ENCODE measurements around the gene RPH3AL. TPM values are rescaled to one million over a fixed set of nuclear protein-coding genes. Genes with fewer than 3 reads are reported as not detected.

The RPH3AL gene
- total and polyA plus RNA-seq, 11 donors, result 2.8 to 9.4 (median 6.3) TPM

- ATAC-seq (no peak), DNase-seq (no peak)
- intact Hi-C loops (cut with DNase I), result no loop called here
- WGBS, 4 donors, result 71 to 92% (median 89%) methylated on average over 7 to 21 of the region's 21 CpGs
- Histone ChIP-seq H3K36me3 (no peaks in the 10 kb centered on the region), H3K27ac (no peak overlapping the region), H3K4me3 (no peak overlapping the region), H3K27me3 (peaks cover 0 to 25% (median 0%) of the 10 kb centered on the region in 9 donors), H3K9me3 (no peaks in the 10 kb centered on the region), H3K4me1 (peaks cover 0 to 12% (median 0%) of the 10 kb centered on the region in 12 donors)
- TF ChIP-seq CTCF (IDR thresholded peaks at IDR 0.05) (no peak), POLR2A (IDR thresholded peaks at IDR 0.05) (no peak)
Observed at GRCh38 chr17:192666-193425, 159.8 kb downstream of the RPH3AL start.

GRCh38 chr17:189444-189843 lies 163.2 kb downstream of the RPH3AL start:
- Histone ChIP-seq H3K4me1 (peaks cover 0 to 7% (median 0%) of the 10 kb centered on the region in 12 donors), H3K36me3 (no peaks in the 10 kb centered on the region), H3K4me3 (no peak overlapping the region), H3K27me3 (peaks cover 0 to 11% (median 0%) of the 10 kb centered on the region in 9 donors), H3K27ac (no peak overlapping the region), H3K9me3 (no peaks in the 10 kb centered on the region)
- intact Hi-C loops (cut with DNase I), result no loop called here
- no peak for TF ChIP-seq CTCF (IDR thresholded peaks at IDR 0.05)
- no peak for TF ChIP-seq POLR2A (IDR thresholded peaks at IDR 0.05)
- no peak for DNase-seq
- no peak for ATAC-seq
- 80 to 89% (median 87%) methylated on average over 7 of the region's 7 CpGs for WGBS, 4 donors

- TF ChIP-seq CTCF (IDR thresholded peaks at IDR 0.05) (no peak), POLR2A (IDR thresholded peaks at IDR 0.05) (no peak)
- no peak overlapping the region for H3K4me3 ChIP-seq
- DNase-seq, result peak in 1 of 5 donors; percentile 3
- no peaks in the 10 kb centered on the region for H3K9me3 ChIP-seq
- peaks cover 0 to 12% (median 3%) of the 10 kb centered on the region in 12 donors for H3K4me1 ChIP-seq
- WGBS, 4 donors, result 59 to 72% (median 70%) methylated on average over 2 of the region's 2 CpGs
- ATAC-seq, result no peak
- no peak overlapping the region for H3K27ac ChIP-seq
- no peaks in the 10 kb centered on the region for H3K36me3 ChIP-seq
- H3K27me3 ChIP-seq, result peaks cover 0 to 17% (median 5%) of the 10 kb centered on the region in 9 donors
- intact Hi-C loops (cut with DNase I), result no loop called here
Observed at GRCh38 chr17:187130-187529, 165.5 kb downstream of the RPH3AL start.

GRCh38 chr17:185445-186138 lies 167.0 kb downstream of the RPH3AL start:
- peak overlapping the region in 3 of 12 donors; percentile 33 to 65 (median 41) for H3K27ac ChIP-seq
- 54 to 61% (median 54%) methylated on average over 11 to 14 of the region's 14 CpGs for WGBS, 4 donors

More at GRCh38 chr17:185445-186138, 167.0 kb downstream of the RPH3AL start:
- peak in 1 of 5 donors; percentile 39 for DNase-seq
- peaks cover 0 to 22% (median 8%) of the 10 kb centered on the region in 12 donors for H3K4me1 ChIP-seq
- peaks cover 0 to 27% (median 17%) of the 10 kb centered on the region in 9 donors for H3K27me3 ChIP-seq
- ATAC-seq, result no peak
- no peaks in the 10 kb centered on the region for H3K9me3 ChIP-seq
- intact Hi-C loops (cut with DNase I), result no loop called here
- H3K36me3 ChIP-seq, result no peaks in the 10 kb centered on the region
- H3K4me3 ChIP-seq, result no peak overlapping the region
- no peak for TF ChIP-seq POLR2A (IDR thresholded peaks at IDR 0.05)
- TF ChIP-seq CTCF (IDR thresholded peaks at IDR 0.05), result no peak
